GM19193 (cell line): Measurements from ENCODE around the gene SLC6A2.

ENCODE experiments used
- POLR2A ChIP-seq: IDR thresholded peaks from 4 replicates; pipeline ENCODE4 v1.6.1; 2011; ENCODE audit not compliant: insufficient read depth, insufficient read length; ENCODE audit errors: extremely low read depth

SLC6A2 gene

GRCh38 chr16:55661941-55662643, 6.3 kb downstream of the SLC6A2 start:
- TF ChIP-seq POLR2A = no peak

GRCh38 chr16:55662644-55663031, 6.8 kb downstream of the SLC6A2 start:
- no peak for TF ChIP-seq POLR2A

GRCh38 chr16:55663225-55663624, 7.4 kb downstream of the SLC6A2 start:
- TF ChIP-seq POLR2A = no peak

DNA sequence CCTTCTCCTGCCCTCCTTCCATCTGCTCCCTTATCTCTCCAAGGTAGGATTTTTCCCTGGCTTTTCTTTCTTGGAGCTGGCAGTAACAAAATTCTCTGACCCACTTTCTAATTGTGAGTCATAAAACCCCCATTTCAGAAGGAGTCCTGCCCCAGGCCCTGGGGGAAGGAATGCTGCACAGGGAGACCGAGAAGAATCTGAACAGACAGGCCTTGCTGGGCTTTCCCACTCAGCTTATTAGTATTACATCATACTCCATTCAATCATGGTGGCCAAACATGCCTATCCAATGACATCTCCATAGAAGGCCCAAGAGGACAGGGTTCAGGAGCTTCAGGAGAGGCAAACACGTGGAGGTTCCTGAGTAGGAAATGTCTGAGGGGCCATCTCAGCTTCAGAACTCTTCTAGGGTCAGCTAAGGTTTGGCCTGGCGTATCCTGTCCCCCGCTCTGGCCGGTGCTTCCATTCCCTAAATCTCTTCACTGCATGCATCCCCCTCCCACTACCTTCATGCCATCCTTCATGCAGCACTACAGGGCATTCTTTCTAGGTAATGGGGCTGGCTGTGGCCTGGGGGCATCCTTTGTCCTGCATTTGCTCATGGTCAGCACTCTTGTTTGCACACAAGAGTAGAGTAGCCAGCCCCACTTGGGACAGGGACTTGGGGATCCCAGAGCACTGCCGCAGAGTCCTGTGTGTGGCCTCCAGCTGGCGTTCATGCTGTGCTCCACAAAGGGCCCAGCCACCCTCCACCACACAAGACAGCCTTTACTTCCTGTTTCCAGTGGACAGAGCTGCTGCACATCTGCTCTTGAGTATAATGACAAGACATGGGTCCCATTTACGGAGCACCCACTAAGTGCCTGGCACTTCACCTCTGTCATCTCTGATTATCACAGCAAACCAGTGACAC, 8.2 kb downstream of the SLC6A2 start:
- no peak for TF ChIP-seq POLR2A

DNA sequence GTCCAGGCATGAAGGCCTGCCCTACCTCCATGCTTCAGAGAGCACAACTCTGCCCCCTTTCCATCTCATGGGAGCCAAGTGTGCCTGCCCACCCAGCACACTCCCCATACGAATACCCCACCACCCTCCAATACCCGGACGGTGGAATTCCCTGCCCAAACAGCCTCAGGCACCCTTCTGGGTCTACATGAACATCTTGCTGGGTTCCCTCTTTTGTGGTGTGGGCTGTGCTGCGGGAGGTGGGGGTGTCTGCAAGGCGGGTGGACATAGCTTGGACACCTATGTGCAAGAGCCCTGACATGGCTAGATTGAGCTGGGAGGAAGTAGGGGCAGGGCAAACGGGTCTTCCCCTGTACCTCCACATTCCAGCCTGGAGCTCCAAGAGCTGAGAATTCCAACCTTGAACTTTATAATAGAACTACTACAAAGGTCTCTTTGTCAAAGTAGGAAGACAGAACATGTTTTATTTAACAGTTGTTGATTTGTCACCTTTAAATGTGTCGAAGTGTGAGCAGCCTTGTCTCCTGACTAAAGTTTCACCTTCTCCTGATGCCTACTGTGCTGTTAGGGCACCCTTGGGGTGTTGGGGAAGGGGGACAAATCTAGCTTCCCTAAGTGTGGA, 9.1 kb downstream of the SLC6A2 start:
- no peak for TF ChIP-seq POLR2A

DNA sequence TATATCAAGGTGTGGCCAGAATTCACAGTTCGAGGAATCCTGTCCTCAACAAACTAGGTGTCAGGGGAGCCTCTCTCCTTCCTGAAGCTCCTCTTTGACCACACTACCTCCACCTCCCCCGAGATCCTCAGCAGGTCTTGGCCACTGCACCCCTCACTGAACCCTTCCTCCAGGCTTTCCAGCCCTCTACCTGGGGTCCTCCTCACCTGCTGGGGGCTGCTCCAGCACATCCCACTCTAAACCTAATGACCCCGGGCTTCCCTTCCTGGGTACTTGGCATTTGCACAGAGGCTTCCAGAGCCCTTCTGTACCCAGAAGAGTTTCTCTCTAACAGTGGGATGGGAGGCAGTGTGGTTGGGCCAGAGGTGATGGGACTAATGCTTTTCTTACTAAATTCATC, 9.7 kb downstream of the SLC6A2 start:
- TF ChIP-seq POLR2A = no peak

GRCh38 chr16:55666012-55666411, 10.2 kb downstream of the SLC6A2 start:
- TF ChIP-seq POLR2A = no peak

- TF ChIP-seq POLR2A = no peak
Observed at GRCh38 chr16:55667753-55668152, 12.0 kb downstream of the SLC6A2 start.

- no peak for TF ChIP-seq POLR2A
Observed at GRCh38 chr16:55668340-55669281, 12.8 kb downstream of the SLC6A2 start.

DNA sequence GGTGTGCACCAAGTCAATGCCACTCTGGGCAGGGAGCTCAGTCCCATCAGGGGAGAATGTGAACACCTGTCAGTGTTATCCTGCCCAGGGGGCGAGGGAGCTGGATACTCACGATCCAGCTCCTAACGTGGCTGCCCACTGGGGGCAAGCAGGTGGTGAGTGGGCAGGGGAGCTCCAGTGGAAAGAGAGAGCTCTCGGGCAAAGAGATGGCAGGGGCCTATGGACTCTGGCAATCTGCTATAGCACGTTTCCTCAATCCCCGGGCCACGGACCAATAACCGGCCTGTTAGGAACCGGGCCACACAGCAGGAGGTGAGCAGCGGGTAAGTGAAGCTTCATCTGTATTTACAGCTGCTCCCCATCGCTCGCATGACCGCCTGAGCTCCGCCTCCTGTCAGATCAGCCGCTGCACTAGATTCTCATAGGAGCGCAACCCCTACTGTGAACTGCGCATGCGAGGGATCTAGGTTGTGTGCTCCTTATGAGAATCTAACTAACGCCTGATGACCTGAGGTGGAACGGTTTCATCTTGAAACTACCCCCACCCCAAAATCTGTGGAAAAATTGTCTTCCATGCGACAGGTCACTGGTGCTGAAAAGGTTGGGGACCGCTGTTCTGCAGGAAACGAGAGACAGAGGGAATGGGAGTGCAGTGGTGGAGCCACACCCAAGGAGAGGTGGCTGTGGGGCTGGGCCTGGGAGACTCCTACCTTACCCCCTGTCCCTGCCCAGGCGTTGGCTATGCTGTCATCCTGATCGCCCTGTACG, 15.6 kb downstream of the SLC6A2 start:
- TF ChIP-seq POLR2A = no peak

DNA sequence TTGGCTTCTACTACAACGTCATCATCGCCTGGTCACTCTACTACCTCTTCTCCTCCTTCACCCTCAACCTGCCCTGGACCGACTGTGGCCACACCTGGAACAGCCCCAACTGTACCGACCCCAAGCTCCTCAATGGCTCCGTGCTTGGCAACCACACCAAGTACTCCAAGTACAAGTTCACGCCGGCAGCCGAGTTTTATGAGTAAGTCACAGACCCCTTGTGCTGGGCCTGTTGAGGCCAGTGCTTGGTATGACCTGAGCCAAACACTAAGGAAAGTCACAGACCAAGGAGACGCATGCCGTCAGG, 16.1 kb downstream of the SLC6A2 start:
- TF ChIP-seq POLR2A = no peak

DNA sequence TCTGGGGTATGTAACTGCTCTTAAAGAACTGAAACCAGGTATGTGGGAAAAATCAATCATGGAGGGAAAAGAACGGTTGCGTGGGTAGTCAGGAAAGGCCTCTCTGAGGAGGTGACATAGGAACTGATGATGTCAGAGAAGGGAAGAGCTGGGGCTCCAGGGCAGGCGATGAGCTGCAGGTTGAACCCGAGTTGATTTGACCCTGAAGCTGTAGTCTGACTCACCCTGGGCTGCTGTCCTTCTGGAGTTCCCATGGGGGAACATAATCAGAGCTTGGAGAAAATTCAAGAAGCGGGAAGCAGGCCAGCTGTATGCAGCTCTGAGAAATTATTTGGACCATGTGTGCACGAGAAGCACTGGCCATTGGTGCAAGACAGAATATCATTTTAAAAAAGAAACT, 16.7 kb downstream of the SLC6A2 start:
- TF ChIP-seq POLR2A = no peak

DNA sequence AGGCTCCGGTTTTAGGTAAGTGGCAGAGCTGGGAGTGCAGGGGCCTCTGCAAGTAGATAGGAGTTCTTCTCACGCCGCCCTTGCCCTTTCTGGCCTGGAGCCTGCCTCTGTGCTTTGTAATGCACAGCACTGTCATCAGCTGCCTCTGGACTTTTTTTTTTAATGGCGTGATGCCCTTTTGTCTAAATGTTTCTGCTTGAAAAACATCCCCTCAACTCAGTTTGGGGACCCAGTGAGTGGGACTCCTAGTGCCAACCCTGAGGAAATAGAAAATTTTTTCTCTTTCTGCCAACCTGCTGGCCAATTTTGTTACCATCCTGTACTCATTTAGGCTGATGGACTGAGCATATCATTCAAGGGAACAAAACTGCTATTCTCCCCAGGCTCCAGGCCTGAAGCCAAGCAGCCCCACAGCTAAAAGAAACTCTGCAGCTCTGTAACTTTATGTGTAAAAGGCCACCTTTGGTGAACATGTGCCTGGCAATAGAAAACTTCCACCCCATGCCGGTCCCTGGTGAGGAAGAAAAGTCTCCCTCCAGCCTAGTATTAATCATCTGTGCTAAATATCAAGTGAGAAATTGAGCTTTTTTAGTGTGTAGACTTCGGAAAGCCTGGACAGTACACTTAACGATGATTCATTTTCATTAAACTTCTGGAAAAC, 22.5 kb downstream of the SLC6A2 start:
- no peak for TF ChIP-seq POLR2A
